GM12875 (cell line): ENCODE data around the gene BRSK2.
"Not testable (repeated sequence)": the region's sequence is repeated elsewhere in the genome, so short reads cannot be mapped to it uniquely, and the experiment has no call there.

Experiments
- H3K4me3 ChIP-seq: one replicate; pipeline ENCODE4 v1.5.1; 2011; ENCODE audit warnings: low read depth, low read length, control low read depth
- CTCF ChIP-seq: IDR thresholded peaks from 2 replicates; pipeline ENCODE4 v1.5.1; 2011; ENCODE audit warnings: low read depth, mild to moderate bottlenecking, control low read depth, inconsistent platforms, low read length, moderate library complexity, borderline replicate concordance; ENCODE audit not compliant: insufficient read depth

The BRSK2 gene

GRCh38 chr11:1414650-1415049, 24.9 kb downstream of the BRSK2 start:
- no peak for TF ChIP-seq CTCF

GRCh38 chr11:1415631-1416030, 25.9 kb downstream of the BRSK2 start:
- no peak for TF ChIP-seq CTCF

More at GRCh38 chr11:1414650-1415049, 24.9 kb downstream of the BRSK2 start:
- no peak overlapping the region for H3K4me3 ChIP-seq

GRCh38 chr11:1418192-1418795, 28.6 kb downstream of the BRSK2 start:
- not testable (repeated sequence) for H3K4me3 ChIP-seq

More at GRCh38 chr11:1415631-1416030, 25.9 kb downstream of the BRSK2 start:
- H3K4me3 ChIP-seq, result no peak overlapping the region

GRCh38 chr11:1419811-1420210, 30.1 kb downstream of the BRSK2 start:
- no peak overlapping the region for H3K4me3 ChIP-seq
- TF ChIP-seq CTCF, result no peak

GRCh38 chr11:1421291-1421690, 31.6 kb downstream of the BRSK2 start:
- no peak overlapping the region for H3K4me3 ChIP-seq
- TF ChIP-seq CTCF, result no peak

- TF ChIP-seq CTCF, result no peak
- H3K4me3 ChIP-seq, result no peak overlapping the region
These were observed 32.7 kb downstream of the BRSK2 start for GRCh38 chr11:1422481-1422880.

- no peak for TF ChIP-seq CTCF
- no peak overlapping the region for H3K4me3 ChIP-seq
These were observed 33.2 kb downstream of the BRSK2 start for GRCh38 chr11:1422981-1423380.

GRCh38 chr11:1423406-1423805, 33.7 kb downstream of the BRSK2 start:
- H3K4me3 ChIP-seq, result not testable (repeated sequence)
